Heart right ventricle (tissue), 16 donors: ENCODE measurements around the gene TNS1. TPM values are rescaled to one million over a fixed set of nuclear protein-coding genes. Genes with fewer than 3 reads are reported as not detected.

ENCODE experiments used
- ATAC-seq, 8 donors: fragments of 200-7000 bp; cut with Tn5 transposase; one replicate each; pipeline ENCODE4 v1.9.1; 2020; ENCODE audit warnings: mild to moderate bottlenecking in 8 of 8, moderate library complexity in 8 of 8, moderate number of reproducible peaks in 1 of 8
- DNase-seq, 2 donors: peaks; one replicate each; pipeline ENCODE4 v3.0.0-alpha.2; 2020
- H3K27ac ChIP-seq, 10 donors: fragments of 200-600 bp; sonication (generic) in 2 of 10; one replicate each; pipeline versions ENCODE4 v1.5.0 to v1.8.0; 2020 to 2022; ENCODE audit warnings: mild to moderate bottlenecking in 3 of 10
- H3K27me3 ChIP-seq, 7 donors: fragments of 200-600 bp; one replicate each; pipeline ENCODE4 v1.8.0; 2021 to 2022; ENCODE audit warnings: mild to moderate bottlenecking in 2 of 7
- H3K36me3 ChIP-seq, 9 donors: fragments of 200-600 bp; sonication (generic) in 1 of 9; one replicate each; pipeline versions ENCODE4 v1.5.0 to v1.8.0; 2020 to 2022; ENCODE audit warnings: mild to moderate bottlenecking in 2 of 9
- H3K4me1 ChIP-seq, 9 donors: fragments of 200-600 bp; sonication (generic) in 1 of 9; one replicate each; pipeline versions ENCODE4 v1.5.0 to v1.8.0; 2020 to 2022; ENCODE audit warnings: mild to moderate bottlenecking in 4 of 9
- H3K4me3 ChIP-seq, 10 donors: fragments of 200-600 bp; sonication (generic) in 2 of 10; one replicate each; pipeline versions ENCODE4 v1.5.0 to v1.8.0; 2020 to 2022; ENCODE audit warnings: mild to moderate bottlenecking in 7 of 10, moderate library complexity in 2 of 10
- H3K9me3 ChIP-seq, 11 donors: fragments of 200-600 bp in 10 of 11; sonication (generic) in 2 of 11; one replicate each; pipeline versions ENCODE4 v1.5.0 to v1.8.0; 2013 to 2022; ENCODE audit warnings: mild to moderate bottlenecking in 2 of 11, control low read depth in 1 of 11, moderate library complexity in 1 of 11
- WGBS, 2 donors: extraction: QIAGEN DNeasy Blood & Tissue Kit; methylation state at CpG; one replicate each; pipeline ENCODE4 v1.1.7; 2013; ENCODE audit warnings: inconsistent platforms in 1 of 2; 5-methylcytosine and 5-hydroxymethylcytosine counted together
- intact Hi-C, 10 donors: fragments of 100-400 bp; cut with DNase I; formaldehyde crosslinking; loops; one replicate each; pipeline versions ENCODE4 v1.11.1 to v1.14.2; 2022
- polyA plus RNA-seq, 2 donors: library from polyadenylated mRNA; stranded (reverse); fragments of 200-250 nt; gene quantifications; one replicate each; pipeline ENCODE4 v1.2.3, GENCODE V29; 2013
- total RNA-seq, 10 donors: library from RNA; stranded (reverse); fragmentation: NEBNext Ultra II Directional in 3 of 10; extraction: Animal tissue kit (Norgen Biotek cat#: 25700) in 3 of 10; gene quantifications; one replicate each; pipeline versions ENCODE4 v1.2.1 to v1.2.4, GENCODE V29; 2021 to 2023
- TF ChIP-seq, protein P1 (sequence below), 9 donors: fragments of 200-600 bp; sonication (generic) in 2 of 9; IDR thresholded peaks; one replicate each; pipeline versions ENCODE4 v1.5.0 to v1.8.0; 2021 to 2022; ENCODE audit warnings: antibody characterized with exemption in 9 of 9, mild to moderate bottlenecking in 5 of 9, moderate library complexity in 1 of 9
- donor health status: Arrhythmogenic right ventricular cardiomyopathy.
- donor health status: ischemic (EF 13 %, LVEDD 7.1; RV severe dilation, severe dysfunction).
- donor health status: healthy with polysubstance abuse.
- donor health status: DM: no; HTN: yes; CAD: no.
- donor health status: DM: no; HTN: no; CAD: no.
- donor health status: ischemic (EF 25% LVEDD 6.9; RV normal size, moderate dysfunction).
- donor health status: ischemic (EF 25% LVEDD 5.7; RV mildly dilated, moderate dysfunction).
- donor health status: healthy.
- donor health status: DM: yes; HTN: yes; CAD: no.
- donor health status: Ischemic cardiomyopathy.
- donor health status: ischemic (EF 35%, LVEDD 5.7; RV mildly dilated, moderate dysfunction).
- donor health status: nonischemic (EF 11% LVEDD 7.7; RV severe dilation, severe dysfunction).
- donor health status: DM: yes; HTN: yes; CAD: no.
- donor health status: PGD.
- donor health status: ischemic (EF 29% LVEDD 5.4; RV normal size, mild dysfunction).
- donor health status: nonischemic (EF 23%, LVEDD 6.1; RV moderate dilation, normal function).

The TNS1 gene
- total and polyA plus RNA-seq, 12 donors, result 64.6 to 844 (median 731) TPM

GRCh38 chr2:217820091-217820819 is 182.5 kb downstream of the TNS1 start:
- peaks cover 0 to 100% (median 49%) of the 10 kb centered on the region in 9 donors for H3K36me3 ChIP-seq
- H3K9me3 ChIP-seq, result no peaks in the 10 kb centered on the region
- ATAC-seq, result no peak
- DNase-seq, result no peak
- no peak overlapping the region for H3K4me3 ChIP-seq
- WGBS, 2 donors, result 59 to 65% methylated on average over 7 of the region's 7 CpGs
- peaks cover 46 to 100% (median 99%) of the 10 kb centered on the region in 9 donors for H3K4me1 ChIP-seq
- H3K27me3 ChIP-seq, result no peaks in the 10 kb centered on the region
- TF ChIP-seq, protein P1, sequence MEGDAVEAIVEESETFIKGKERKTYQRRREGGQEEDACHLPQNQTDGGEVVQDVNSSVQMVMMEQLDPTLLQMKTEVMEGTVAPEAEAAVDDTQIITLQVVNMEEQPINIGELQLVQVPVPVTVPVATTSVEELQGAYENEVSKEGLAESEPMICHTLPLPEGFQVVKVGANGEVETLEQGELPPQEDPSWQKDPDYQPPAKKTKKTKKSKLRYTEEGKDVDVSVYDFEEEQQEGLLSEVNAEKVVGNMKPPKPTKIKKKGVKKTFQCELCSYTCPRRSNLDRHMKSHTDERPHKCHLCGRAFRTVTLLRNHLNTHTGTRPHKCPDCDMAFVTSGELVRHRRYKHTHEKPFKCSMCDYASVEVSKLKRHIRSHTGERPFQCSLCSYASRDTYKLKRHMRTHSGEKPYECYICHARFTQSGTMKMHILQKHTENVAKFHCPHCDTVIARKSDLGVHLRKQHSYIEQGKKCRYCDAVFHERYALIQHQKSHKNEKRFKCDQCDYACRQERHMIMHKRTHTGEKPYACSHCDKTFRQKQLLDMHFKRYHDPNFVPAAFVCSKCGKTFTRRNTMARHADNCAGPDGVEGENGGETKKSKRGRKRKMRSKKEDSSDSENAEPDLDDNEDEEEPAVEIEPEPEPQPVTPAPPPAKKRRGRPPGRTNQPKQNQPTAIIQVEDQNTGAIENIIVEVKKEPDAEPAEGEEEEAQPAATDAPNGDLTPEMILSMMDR (IDR thresholded peaks at IDR 0.05), result no peak
- H3K27ac ChIP-seq, result peak overlapping the region in 9 of 10 donors; percentile 28 to 96 (median 53)
- intact Hi-C loops, result loop anchor here in 1 of 10 donors (10.0 kb wide), 1 partner anchor 55 kb away; no protein-coding TSS in a partner anchor

DNA sequence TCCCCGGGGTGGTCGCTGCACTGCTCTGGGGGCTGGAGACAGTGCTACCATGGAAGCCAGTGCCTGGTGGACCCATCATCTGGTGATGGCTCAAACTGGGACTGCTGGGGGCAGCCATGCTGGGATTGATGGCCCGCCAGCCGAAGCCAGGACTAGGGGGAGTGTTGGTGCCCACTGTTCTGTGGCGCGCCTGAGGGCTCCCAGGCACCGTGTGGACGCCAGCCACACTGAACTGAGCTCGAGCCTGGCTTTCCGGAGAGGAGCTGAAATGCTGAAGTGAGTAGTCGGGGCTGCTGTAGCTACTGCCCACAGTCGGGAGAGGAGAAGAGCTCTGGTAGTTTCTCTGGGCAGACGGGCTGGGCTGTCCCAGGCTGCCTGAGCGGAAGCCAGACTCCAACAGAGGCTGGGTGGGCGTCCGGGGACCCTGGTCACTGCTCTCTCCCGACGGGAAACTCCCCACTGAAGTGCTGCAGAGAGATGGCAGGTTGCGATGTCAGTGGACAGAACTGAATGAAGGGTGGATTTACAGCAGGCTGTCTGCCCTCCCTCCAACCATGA is 184.4 kb downstream of the TNS1 start:
- ATAC-seq (peak in 1 of 8 donors; percentile 1), DNase-seq (no peak)
- no peak overlapping the region for H3K4me3 ChIP-seq
- H3K9me3 ChIP-seq, result no peaks in the 10 kb centered on the region
- peak overlapping the region in 7 of 10 donors; percentile 47 to 96 (median 76) for H3K27ac ChIP-seq
- peaks cover 43 to 100% (median 96%) of the 10 kb centered on the region in 9 donors for H3K4me1 ChIP-seq
- no peaks in the 10 kb centered on the region for H3K27me3 ChIP-seq
- intact Hi-C loops, result no loop called here
- H3K36me3 ChIP-seq, result peaks cover 0 to 100% (median 68%) of the 10 kb centered on the region in 9 donors
- 83 to 86% methylated on average over 19 of the region's 19 CpGs for WGBS, 2 donors
- TF ChIP-seq, protein P1 (IDR thresholded peaks at IDR 0.05), result no peak

- H3K9me3 ChIP-seq, result no peaks in the 10 kb centered on the region
- TF ChIP-seq, protein P1 (IDR thresholded peaks at IDR 0.05), result no peak
- 84 to 87% methylated on average over 26 of the region's 26 CpGs for WGBS, 2 donors
- ATAC-seq (peak in 1 of 8 donors; percentile 2), DNase-seq (no peak)
- peak overlapping the region in 9 of 10 donors; percentile 53 to 96 (median 69) for H3K27ac ChIP-seq
- H3K4me1 ChIP-seq, result peaks cover 42 to 100% (median 94%) of the 10 kb centered on the region in 9 donors
- intact Hi-C loops, result no loop called here
- peaks cover 0 to 100% (median 75%) of the 10 kb centered on the region in 9 donors for H3K36me3 ChIP-seq
- no peak overlapping the region for H3K4me3 ChIP-seq
- no peaks in the 10 kb centered on the region for H3K27me3 ChIP-seq
These were observed 185.1 kb downstream of the TNS1 start for GRCh38 chr2:217817466-217818292.

DNA sequence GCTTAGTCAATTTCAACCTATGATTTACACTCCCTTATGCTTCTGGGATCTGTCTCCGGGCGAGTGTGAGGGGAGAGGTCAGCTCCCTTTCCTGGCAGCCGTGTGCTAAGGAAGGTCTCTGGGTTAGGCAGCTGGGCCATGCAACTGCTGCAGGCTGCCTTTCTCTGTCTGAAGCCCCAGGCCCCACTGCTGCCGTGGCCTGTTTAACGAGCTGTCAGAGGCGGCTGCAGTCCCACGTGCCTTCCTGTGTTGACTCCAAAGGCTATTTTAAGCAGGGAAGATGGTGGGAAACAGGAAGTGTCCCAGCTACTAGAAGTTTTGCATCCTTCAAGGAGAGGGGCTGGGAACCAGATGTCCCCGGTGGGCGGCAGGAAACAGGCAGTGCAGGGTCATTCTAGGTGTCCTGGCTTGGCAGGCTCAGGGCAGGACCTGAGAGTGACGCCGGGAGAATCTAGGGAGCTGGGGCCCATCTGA is 186.4 kb downstream of the TNS1 start:
- Histone ChIP-seq H3K27ac (peak overlapping the region; percentile 48 to 96 (median 69)), H3K4me3 (no peak overlapping the region), H3K4me1 (peaks cover 37 to 100% (median 84%) of the 10 kb centered on the region in 9 donors), H3K36me3 (peaks cover 5 to 100% (median 83%) of the 10 kb centered on the region in 9 donors), H3K27me3 (no peaks in the 10 kb centered on the region), H3K9me3 (no peaks in the 10 kb centered on the region)
- TF ChIP-seq, protein P1 (IDR thresholded peaks at IDR 0.05), result no peak
- DNase-seq (peak; percentile 58 to 84), ATAC-seq (peak; percentile 27 to 87 (median 82))
- WGBS, 2 donors, result 4 to 5% methylated on average over 11 of the region's 11 CpGs
- intact Hi-C loops, result no loop called here
